ENCODE results near the gene ESYT1.

Gene ESYT1

GRCh38 chr12:56127888-56128669 is at the start of gene ESYT1:
TSS of gene ESYT1 (plus strand) at chr12:56128267. CDS start at chr12:56128320, 53 bp downstream.
- in situ Hi-C loops (cut with MboI; ENCODE audit: low sequenced_read_pairs) = loop anchor here (10.0 kb wide), 1 partner anchor 337 kb away; the partner anchor contains the start of gene SPRYD4

GRCh38 chr12:56078427-56078826 is 49.6 kb upstream of the ESYT1 start:
- in situ Hi-C loops (cut with MboI; ENCODE audit: low sequenced_read_pairs) = no loop called here

- in situ Hi-C loops (cut with MboI; ENCODE audit: low sequenced_read_pairs) = no loop called here
Measured at GRCh38 chr12:56078931-56079722, 48.9 kb upstream of the ESYT1 start.

GRCh38 chr12:56079723-56080555 is 48.1 kb upstream of the ESYT1 start, which contains the start of gene ERBB3:
TSS of gene ERBB3 (plus strand) at chr12:56080165. CDS start at chr12:56080301, 136 bp downstream.
- in situ Hi-C loops (cut with MboI; ENCODE audit: low sequenced_read_pairs) = no loop called here

GRCh38 chr12:56080556-56081138 is 47.4 kb upstream of the ESYT1 start:
- in situ Hi-C loops (cut with MboI; ENCODE audit: low sequenced_read_pairs) = no loop called here

GRCh38 chr12:56081393-56082347 is 46.4 kb upstream of the ESYT1 start:
- in situ Hi-C loops (cut with MboI; ENCODE audit: low sequenced_read_pairs) = no loop called here

- in situ Hi-C loops (cut with MboI; ENCODE audit: low sequenced_read_pairs) = no loop called here
Measured at GRCh38 chr12:56082382-56082781, 45.7 kb upstream of the ESYT1 start.

- in situ Hi-C loops (cut with MboI; ENCODE audit: low sequenced_read_pairs) = no loop called here
Measured at GRCh38 chr12:56082967-56083366, 45.1 kb upstream of the ESYT1 start.

GRCh38 chr12:56084958-56085543 is 43.0 kb upstream of the ESYT1 start:
- in situ Hi-C loops (cut with MboI; ENCODE audit: low sequenced_read_pairs) = no loop called here

GRCh38 chr12:56086096-56086495 is 42.0 kb upstream of the ESYT1 start:
- in situ Hi-C loops (cut with MboI; ENCODE audit: low sequenced_read_pairs) = no loop called here

- in situ Hi-C loops (cut with MboI; ENCODE audit: low sequenced_read_pairs) = no loop called here
Measured at GRCh38 chr12:56086608-56087007, 41.5 kb upstream of the ESYT1 start.

- in situ Hi-C loops (cut with MboI; ENCODE audit: low sequenced_read_pairs) = no loop called here
Measured at GRCh38 chr12:56087220-56087619, 40.8 kb upstream of the ESYT1 start.

GRCh38 chr12:56097738-56098137 is 30.3 kb upstream of the ESYT1 start:
- in situ Hi-C loops (cut with MboI; ENCODE audit: low sequenced_read_pairs) = no loop called here

GRCh38 chr12:56098592-56098991 is 29.5 kb upstream of the ESYT1 start:
- in situ Hi-C loops (cut with MboI; ENCODE audit: low sequenced_read_pairs) = no loop called here

- in situ Hi-C loops (cut with MboI; ENCODE audit: low sequenced_read_pairs) = no loop called here
Measured at GRCh38 chr12:56099787-56100186, 28.3 kb upstream of the ESYT1 start.

GRCh38 chr12:56101045-56101444 is 27.0 kb upstream of the ESYT1 start:
- in situ Hi-C loops (cut with MboI; ENCODE audit: low sequenced_read_pairs) = no loop called here

- in situ Hi-C loops (cut with MboI; ENCODE audit: low sequenced_read_pairs) = no loop called here
Measured at GRCh38 chr12:56102683-56103065, 25.4 kb upstream of the ESYT1 start.

GRCh38 chr12:56103066-56103711 is 24.9 kb upstream of the ESYT1 start:
- in situ Hi-C loops (cut with MboI; ENCODE audit: low sequenced_read_pairs) = no loop called here

GRCh38 chr12:56103823-56104108 is 24.3 kb upstream of the ESYT1 start:
- in situ Hi-C loops (cut with MboI; ENCODE audit: low sequenced_read_pairs) = no loop called here

Measured in HL-60/S4 (cell line).